Lower leg skin (tissue), 3 donors: ENCODE results near the gene TGM5.

Experiments
- CTCF ChIP-seq, 3 donors: fragments of 450-650 bp; IDR thresholded peaks; one replicate each; pipeline ENCODE4 v1.5.1; 2016; ENCODE audit warnings: antibody characterized with exemption in 3 of 3, mild to moderate bottlenecking in 3 of 3, moderate library complexity in 2 of 3
- POLR2A ChIP-seq, 2 donors: fragments of 450-650 bp; IDR thresholded peaks; one replicate each; pipeline ENCODE4 v1.6.1; 2016 to 2017; ENCODE audit warnings: antibody characterized with exemption in 2 of 2, mild to moderate bottlenecking in 1 of 2, moderate library complexity in 1 of 2

DNA sequence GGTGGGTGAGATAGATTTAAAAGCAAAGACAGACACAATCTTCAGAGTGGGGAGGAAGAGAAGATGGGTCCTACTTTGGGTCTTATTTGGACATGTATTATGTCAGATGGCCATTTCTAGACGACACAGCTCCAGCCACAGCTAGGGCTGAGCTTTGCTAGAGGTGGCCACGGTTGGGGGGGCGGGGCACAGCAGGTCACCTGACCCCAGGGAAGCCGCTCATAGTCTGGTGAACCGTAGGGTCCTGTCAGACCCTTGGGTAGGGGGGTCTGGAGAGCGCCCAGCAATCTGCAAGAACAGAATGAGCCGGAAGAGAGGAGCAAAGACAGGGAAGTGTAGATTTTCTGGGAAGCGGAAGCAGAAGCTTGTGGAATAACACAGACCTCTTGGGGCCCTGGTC lies 52.6 kb downstream of the TGM5 start:
- TF ChIP-seq CTCF (IDR thresholded peaks at IDR 0.05) (no peak), POLR2A (IDR thresholded peaks at IDR 0.05) (no peak)
